HFFc6 (cell line): ENCODE results near the gene MAP4. TPM values are rescaled to one million over a fixed set of nuclear protein-coding genes. Genes with fewer than 3 reads are reported as not detected.

Experiments
- DNase-seq: peaks from one replicate; pipeline ENCODE4 v3.0.0-alpha.2; 2018
- H3K27ac Mint-ChIP-seq: 2 replicates; pipeline ENCODE4 v1.8.0; 2020; ENCODE audit warnings: mild to moderate bottlenecking, mixed read lengths
- H3K27me3 Mint-ChIP-seq: 2 replicates; pipeline ENCODE4 v1.8.0; 2021; ENCODE audit warnings: mild to moderate bottlenecking, moderate library complexity, mixed read lengths; ENCODE audit not compliant: insufficient read depth
- H3K36me3 Mint-ChIP-seq: 2 replicates; pipeline ENCODE4 v1.8.0; 2021; ENCODE audit warnings: low read depth, mixed read lengths
- H3K4me1 Mint-ChIP-seq: 2 replicates; pipeline ENCODE4 v1.8.0; 2020; ENCODE audit warnings: low read depth, mixed read lengths
- H3K4me3 Mint-ChIP-seq: 2 replicates; pipeline ENCODE4 v1.8.0; 2020; ENCODE audit warnings: mild to moderate bottlenecking, moderate library complexity, mixed read lengths
- H3K9me3 Mint-ChIP-seq: 2 replicates; pipeline ENCODE4 v1.8.0; 2020; ENCODE audit warnings: mild to moderate bottlenecking, mixed read lengths
- total RNA-seq, 6 experiments: library from RNA; stranded (reverse); fragmentation: NEBNext Ultra II Directional; extraction: Animal tissue kit (Norgen Biotek cat#: 25700); gene quantifications; 2 replicates in 1 of 6; 3 replicates in 5 of 6; pipeline ENCODE4 v1.2.3, GENCODE V29; 2021
- TF ChIP-seq, protein P1 (sequence below): fragments of 200-600 bp; sonication (generic); IDR thresholded peaks from 2 replicates; pipeline ENCODE4 v1.5.0; 2021; ENCODE audit warnings: antibody characterized with exemption, mild to moderate bottlenecking

MAP4 gene
- total RNA-seq, 6 experiments from 2014 or later, result 294 to 328 (median 312) TPM

DNA sequence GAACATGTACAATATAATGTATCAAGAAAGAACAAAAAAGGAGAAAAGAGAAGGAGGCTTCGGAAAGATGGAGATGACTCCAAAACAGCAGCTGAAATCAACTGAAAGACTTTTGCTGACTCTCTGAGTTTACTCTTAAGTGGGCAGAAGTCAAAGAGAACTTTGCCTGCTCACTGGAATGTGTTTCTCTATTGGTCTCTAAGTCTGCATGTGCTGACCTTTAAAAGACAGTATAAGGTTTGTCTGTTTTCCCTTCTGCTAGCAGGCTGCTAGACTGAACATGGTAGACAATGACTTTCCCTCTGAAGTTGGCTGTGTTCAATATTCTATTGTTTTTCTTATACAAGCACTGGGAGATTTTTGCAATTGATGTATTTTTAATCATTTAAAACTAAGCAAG lies 7.2 kb upstream of the MAP4 start:
- peaks cover 20% of the 10 kb centered on the region for H3K36me3 Mint-ChIP-seq
- TF ChIP-seq, protein P1, sequence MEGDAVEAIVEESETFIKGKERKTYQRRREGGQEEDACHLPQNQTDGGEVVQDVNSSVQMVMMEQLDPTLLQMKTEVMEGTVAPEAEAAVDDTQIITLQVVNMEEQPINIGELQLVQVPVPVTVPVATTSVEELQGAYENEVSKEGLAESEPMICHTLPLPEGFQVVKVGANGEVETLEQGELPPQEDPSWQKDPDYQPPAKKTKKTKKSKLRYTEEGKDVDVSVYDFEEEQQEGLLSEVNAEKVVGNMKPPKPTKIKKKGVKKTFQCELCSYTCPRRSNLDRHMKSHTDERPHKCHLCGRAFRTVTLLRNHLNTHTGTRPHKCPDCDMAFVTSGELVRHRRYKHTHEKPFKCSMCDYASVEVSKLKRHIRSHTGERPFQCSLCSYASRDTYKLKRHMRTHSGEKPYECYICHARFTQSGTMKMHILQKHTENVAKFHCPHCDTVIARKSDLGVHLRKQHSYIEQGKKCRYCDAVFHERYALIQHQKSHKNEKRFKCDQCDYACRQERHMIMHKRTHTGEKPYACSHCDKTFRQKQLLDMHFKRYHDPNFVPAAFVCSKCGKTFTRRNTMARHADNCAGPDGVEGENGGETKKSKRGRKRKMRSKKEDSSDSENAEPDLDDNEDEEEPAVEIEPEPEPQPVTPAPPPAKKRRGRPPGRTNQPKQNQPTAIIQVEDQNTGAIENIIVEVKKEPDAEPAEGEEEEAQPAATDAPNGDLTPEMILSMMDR, result no peak
- no peaks in the 10 kb centered on the region; the same call in 1 of the 2 replicates for H3K27me3 Mint-ChIP-seq
- H3K9me3 Mint-ChIP-seq, result no peaks in the 10 kb centered on the region
- peaks cover 70% of the 10 kb centered on the region for H3K4me1 Mint-ChIP-seq
- H3K4me3 Mint-ChIP-seq, result no peak overlapping the region
- DNase-seq, result no peak
- peak overlapping the region; percentile 56 for H3K27ac Mint-ChIP-seq

DNA sequence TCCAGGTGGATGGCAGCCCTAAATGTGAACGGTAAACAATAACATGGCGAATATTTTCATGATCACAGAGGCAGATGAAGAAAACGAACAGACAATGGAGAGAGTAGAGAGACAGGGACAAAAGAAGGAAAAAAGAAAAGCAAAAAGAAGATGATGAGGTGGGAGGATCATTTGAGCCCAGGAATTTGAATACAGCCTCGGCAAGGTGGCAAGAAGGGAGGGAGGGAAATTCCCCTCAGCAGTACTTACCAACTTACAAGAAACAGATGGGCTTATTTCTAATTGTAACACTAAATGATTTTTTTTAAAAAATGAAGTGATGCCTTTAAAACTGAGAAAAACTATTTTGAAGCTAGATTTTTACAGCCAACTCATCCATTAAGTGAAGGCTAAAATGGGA lies 6.0 kb upstream of the MAP4 start:
- peaks cover 78% of the 10 kb centered on the region for H3K4me1 Mint-ChIP-seq
- H3K9me3 Mint-ChIP-seq, result no peaks in the 10 kb centered on the region
- H3K4me3 Mint-ChIP-seq, result no peak overlapping the region
- H3K27me3 Mint-ChIP-seq, result no peaks in the 10 kb centered on the region; the same call in 1 of the 2 replicates
- no peak for DNase-seq
- TF ChIP-seq, protein P1, result no peak
- no peak overlapping the region; the same call in 1 of the 2 replicates for H3K27ac Mint-ChIP-seq
- H3K36me3 Mint-ChIP-seq, result peaks cover 26% of the 10 kb centered on the region

DNA sequence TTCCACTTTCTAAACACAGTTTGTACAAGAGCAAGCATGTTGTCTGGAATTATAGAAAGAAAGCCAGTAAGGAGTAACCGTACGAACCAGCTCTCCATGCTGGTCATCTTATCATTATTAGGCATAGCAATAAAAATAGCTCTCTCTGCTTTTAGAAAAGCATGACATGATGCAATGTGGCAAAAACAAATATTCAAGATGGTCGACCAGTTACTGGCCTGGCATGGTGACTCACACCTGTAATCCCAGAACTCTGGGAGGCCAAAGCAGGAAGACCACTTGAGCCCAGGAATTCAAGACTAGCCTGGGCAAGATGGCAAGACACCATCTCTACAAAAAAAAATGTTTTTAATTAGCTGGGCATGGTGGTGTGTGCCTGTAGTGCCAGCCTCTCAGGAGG lies 2.6 kb upstream of the MAP4 start:
- Mint-ChIP-seq H3K36me3 (peaks cover 28% of the 10 kb centered on the region), H3K4me1 (peaks cover 89% of the 10 kb centered on the region), H3K27me3 (no peaks in the 10 kb centered on the region; the same call in 1 of the 2 replicates), H3K9me3 (no peaks in the 10 kb centered on the region), H3K27ac (peak overlapping the region; percentile 93), H3K4me3 (peak overlapping the region; percentile 55; the same call in 1 of the 2 replicates)
- TF ChIP-seq, protein P1, result no peak
- peak; percentile 79 for DNase-seq

DNA sequence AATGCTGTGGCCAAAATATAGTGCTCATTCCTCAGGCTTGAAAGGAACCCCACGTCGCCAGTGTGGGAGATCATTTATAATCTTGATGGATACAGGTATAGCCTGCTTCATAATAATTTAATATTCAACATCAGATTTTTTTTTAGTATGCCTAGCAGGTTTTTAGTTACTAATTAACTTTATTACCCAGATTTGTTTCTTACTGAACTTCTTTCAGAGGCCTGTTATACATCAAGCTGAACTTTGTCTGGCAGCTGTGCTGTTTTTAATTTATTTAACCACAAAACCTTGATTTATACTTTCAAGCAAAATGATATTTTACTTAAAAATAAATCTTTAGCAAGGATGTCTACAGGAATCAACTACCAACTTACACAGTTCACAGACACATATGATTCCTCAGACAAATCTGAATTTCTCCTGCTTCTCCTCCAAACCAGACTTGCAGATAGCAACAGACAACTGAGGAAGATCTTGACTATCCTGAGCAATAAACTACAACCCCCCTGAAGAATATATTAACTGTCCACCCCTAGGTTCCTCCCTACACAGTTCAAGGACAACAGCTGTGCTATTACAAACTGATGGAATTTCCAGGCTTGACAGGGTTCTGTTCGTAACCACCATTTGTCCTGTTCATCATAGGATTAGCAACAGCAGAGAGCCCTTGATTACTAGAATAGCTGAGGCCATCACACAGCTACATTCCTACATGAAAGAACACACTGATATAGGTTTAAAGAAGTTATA lies 610 bp downstream of the MAP4 start:
- no peak overlapping the region for H3K4me3 Mint-ChIP-seq
- H3K27ac Mint-ChIP-seq, result peak overlapping the region; percentile 52
- H3K36me3 Mint-ChIP-seq, result peaks cover 23% of the 10 kb centered on the region; the same call in 1 of the 2 replicates
- peaks cover 92% of the 10 kb centered on the region for H3K4me1 Mint-ChIP-seq
- TF ChIP-seq, protein P1, result no peak
- H3K9me3 Mint-ChIP-seq, result no peaks in the 10 kb centered on the region
- H3K27me3 Mint-ChIP-seq, result no peaks in the 10 kb centered on the region; the same call in 1 of the 2 replicates
- no peak for DNase-seq

DNA sequence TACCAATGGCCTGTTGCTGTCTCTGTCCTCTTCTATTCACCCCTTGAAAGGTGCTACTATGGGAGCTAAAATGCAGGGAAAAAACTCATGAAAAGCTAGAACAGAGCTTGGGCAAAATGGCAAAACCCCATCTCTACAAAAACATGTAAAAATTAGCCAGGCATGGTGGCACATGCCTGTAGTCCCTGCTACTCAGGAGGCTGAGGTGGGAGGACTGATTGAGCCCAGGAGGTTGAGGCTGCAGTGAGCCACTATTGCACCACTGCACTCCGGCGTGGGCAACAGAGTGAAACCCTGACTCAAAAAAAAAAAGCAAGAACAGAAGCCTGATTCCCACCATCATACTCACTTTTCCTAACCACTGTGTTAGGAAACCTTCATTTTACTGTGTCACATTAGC lies 1.9 kb downstream of the MAP4 start:
- Mint-ChIP-seq H3K27me3 (no peaks in the 10 kb centered on the region; the same call in 1 of the 2 replicates), H3K4me1 (peaks cover 85% of the 10 kb centered on the region), H3K4me3 (no peak overlapping the region; the same call in 1 of the 2 replicates), H3K36me3 (peaks cover 22% of the 10 kb centered on the region), H3K9me3 (no peaks in the 10 kb centered on the region), H3K27ac (peak overlapping the region; percentile 87)
- no peak for DNase-seq
- TF ChIP-seq, protein P1, result no peak
